GM18909 (cell line): Measurements from ENCODE around the gene TLX2.

ENCODE experiments used
- ATAC-seq: cut with Tn5 transposase; IDR thresholded peaks from one replicate; pipeline ENCODE4 v1.9.1; 2021; ENCODE audit warnings: mild to moderate bottlenecking; ENCODE audit not compliant: unreplicated experiment, poor library complexity

TLX2 gene

GRCh38 chr2:74530239-74531187 is 16.3 kb downstream of the TLX2 start:
- peak; percentile 29 for ATAC-seq

- ATAC-seq: no peak
Observed at GRCh38 chr2:74531666-74532065, 17.4 kb downstream of the TLX2 start.

- no peak for ATAC-seq
Observed at GRCh38 chr2:74532222-74532621, 18.0 kb downstream of the TLX2 start.

- no peak for ATAC-seq
Observed at GRCh38 chr2:74533464-74533863, 19.2 kb downstream of the TLX2 start.

GRCh38 chr2:74534411-74534810 is 20.2 kb downstream of the TLX2 start:
- ATAC-seq: no peak

GRCh38 chr2:74535440-74535965 is 21.3 kb downstream of the TLX2 start:
- ATAC-seq: no peak

- no peak for ATAC-seq
Observed at GRCh38 chr2:74536166-74536950, 22.1 kb downstream of the TLX2 start.

- ATAC-seq: no peak
Observed at GRCh38 chr2:74537140-74537539, 22.9 kb downstream of the TLX2 start.

- ATAC-seq: no peak
Observed at GRCh38 chr2:74538881-74539339, 24.7 kb downstream of the TLX2 start.

GRCh38 chr2:74540291-74540690 is 26.0 kb downstream of the TLX2 start:
- ATAC-seq: no peak

GRCh38 chr2:74542978-74543377 is 28.7 kb downstream of the TLX2 start:
- no peak for ATAC-seq

- ATAC-seq: no peak
Observed at GRCh38 chr2:74544634-74545033, 30.4 kb downstream of the TLX2 start.

- ATAC-seq: no peak
Observed at GRCh38 chr2:74546004-74546403, 31.8 kb downstream of the TLX2 start.

- ATAC-seq: no peak
Observed at GRCh38 chr2:74548285-74548899, 34.1 kb downstream of the TLX2 start.

- ATAC-seq: peak; percentile 33
Observed at GRCh38 chr2:74548900-74549826, 34.9 kb downstream of the TLX2 start.

- ATAC-seq: no peak
Observed at GRCh38 chr2:74550231-74550630, 36.0 kb downstream of the TLX2 start.

GRCh38 chr2:74551530-74551929 is 37.3 kb downstream of the TLX2 start:
- no peak for ATAC-seq

- no peak for ATAC-seq
Observed at GRCh38 chr2:74551942-74552913, 38.0 kb downstream of the TLX2 start.
